Activated CD4-positive, alpha-beta T cell treated with anti-CD3 and anti-CD28 coated beads, Interleukin-2, Interleukin-4, amounts not matched to agents 100 ng/mL and 50 ng/mL, durations not matched to agents 16 hours and 8 hours (primary cell): ENCODE data around the gene STIM1.
"Not testable (repeated sequence)": the region's sequence is repeated elsewhere in the genome, so short reads cannot be mapped to it uniquely, and the experiment has no call there.

Experiments
- DNase-seq: peaks from one replicate; pipeline ENCODE4 v3.0.0-alpha.2; 2020; ENCODE audit warnings: low spot score

The STIM1 gene

GRCh38 chr11:4111834-4112233, 256.4 kb downstream of the STIM1 start:
- DNase-seq, result no peak

DNA sequence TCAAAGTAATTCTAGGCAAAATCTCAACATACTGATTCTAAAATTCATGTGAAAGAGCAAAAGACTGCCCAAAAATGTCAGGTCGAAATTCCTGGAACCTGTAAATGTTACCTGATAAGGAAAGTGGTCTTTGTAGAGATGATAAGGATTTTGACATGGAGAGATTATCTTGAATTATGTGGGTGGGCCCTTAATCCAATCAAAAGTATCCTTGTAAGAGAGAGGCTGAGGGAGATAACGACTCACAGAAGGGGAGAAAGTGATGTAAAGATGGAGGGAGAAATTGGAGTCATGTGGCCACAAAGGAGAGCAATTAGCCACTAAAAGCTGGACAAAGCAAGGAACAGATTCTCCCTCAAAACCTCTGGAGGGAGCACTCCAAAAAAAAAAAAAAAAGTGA, 259.7 kb downstream of the STIM1 start:
- no peak for DNase-seq

DNA sequence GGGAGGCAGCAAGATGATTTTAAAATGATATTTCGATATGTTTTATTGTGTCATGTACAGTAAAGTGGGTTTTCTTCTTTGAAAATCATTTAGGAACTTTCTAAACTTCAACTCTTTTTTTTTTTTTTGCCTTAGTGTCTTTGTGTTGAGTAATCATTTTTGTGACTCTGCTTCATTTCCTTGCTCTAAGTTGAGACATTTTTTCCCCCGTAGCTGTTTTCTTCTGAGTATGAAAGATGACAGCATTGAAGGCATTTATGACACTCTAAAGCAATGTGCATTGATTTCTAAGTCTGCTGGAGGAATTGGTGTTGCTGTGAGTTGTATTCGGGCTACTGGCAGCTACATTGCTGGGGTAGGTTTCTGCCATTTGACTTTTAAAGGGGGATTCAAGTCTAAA, 262.6 kb downstream of the STIM1 start:
- peak; percentile 19 for DNase-seq

DNA sequence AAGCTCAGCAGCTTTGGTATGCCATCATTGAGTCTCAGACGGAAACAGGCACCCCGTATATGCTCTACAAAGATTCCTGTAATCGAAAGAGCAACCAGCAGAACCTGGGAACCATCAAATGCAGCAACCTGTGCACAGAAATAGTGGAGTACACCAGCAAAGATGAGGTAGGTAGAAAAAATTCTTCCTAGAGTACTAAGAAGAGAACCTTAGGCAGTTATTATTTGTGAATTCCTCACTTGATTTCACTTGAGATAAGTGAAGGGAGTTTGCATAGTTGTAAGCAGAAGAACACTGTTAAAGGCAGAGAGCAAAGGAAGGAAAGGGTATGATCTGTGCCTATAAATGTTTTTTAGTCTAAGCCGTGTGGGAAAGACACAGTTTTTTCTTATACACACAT, 267.8 kb downstream of the STIM1 start:
- DNase-seq, result no peak

GRCh38 chr11:4125141-4125540, 269.7 kb downstream of the STIM1 start:
- no peak for DNase-seq

- DNase-seq, result no peak
Measured at GRCh38 chr11:4127357-4127756, 271.9 kb downstream of the STIM1 start.

DNA sequence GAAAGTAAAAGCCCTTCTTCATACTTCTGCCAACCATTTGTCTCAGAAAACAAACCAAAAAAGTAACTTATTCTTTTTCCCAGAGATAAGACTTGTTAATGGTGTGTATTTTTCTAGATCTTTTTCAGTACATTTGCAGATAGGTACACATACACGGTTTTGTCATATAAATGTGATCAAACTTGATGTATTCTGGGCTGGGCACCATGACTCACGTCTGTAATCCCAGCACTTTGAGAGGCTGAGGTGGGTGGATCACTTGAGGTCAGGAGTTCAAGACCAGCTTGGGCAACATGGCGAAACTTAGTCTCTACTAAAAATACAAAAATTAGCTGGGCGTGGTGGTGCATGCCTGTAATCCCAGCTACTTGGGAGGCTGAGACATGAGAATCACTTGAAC, 274.8 kb downstream of the STIM1 start:
- not testable (repeated sequence) for DNase-seq

DNA sequence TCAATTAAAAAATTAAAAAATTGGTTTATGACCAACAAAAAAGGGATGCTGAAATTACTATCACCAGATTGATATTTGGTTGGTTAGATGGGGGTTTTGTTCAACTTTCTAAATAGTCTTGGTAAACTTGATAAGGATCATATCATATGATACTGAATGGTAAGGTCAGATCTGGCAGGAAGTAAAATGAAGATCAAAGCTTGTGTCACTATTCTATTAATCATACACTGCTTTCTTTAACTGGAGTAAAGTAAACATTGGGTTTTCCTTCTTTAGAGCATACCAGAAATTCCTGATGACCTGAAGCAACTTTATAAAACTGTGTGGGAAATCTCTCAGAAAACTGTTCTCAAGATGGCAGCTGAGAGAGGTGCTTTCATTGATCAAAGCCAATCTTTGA, 279.3 kb downstream of the STIM1 start:
- no peak for DNase-seq

DNA sequence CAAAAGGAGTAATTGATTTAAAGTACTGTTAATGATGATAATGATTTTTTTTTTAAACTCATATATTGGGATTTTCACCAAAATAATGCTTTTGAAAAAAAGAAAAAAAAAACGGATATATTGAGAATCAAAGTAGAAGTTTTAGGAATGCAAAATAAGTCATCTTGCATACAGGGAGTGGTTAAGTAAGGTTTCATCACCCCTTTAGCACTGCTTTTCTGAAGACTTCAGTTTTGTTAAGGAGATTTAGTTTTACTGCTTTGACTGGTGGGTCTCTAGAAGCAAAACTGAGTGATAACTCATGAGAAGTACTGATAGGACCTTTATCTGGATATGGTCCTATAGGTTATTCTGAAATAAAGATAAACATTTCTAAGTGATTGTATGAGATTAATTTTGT, 283.0 kb downstream of the STIM1 start:
- DNase-seq, result no peak

- DNase-seq, result no peak
Measured at GRCh38 chr11:4140067-4140636, 284.7 kb downstream of the STIM1 start.
